Stomach smooth muscle (tissue), 2 donors: Measurements from ENCODE around the gene HMGN2.

Experiments
- H3K27ac ChIP-seq: one replicate; pipeline ENCODE4 v1.7.0; 2013; ENCODE audit warnings: mild to moderate bottlenecking, low read length, inconsistent platforms
- H3K27me3 ChIP-seq, 2 donors: one replicate each; pipeline ENCODE4 v1.7.0; 2013; ENCODE audit warnings: low read length in 2 of 2; ENCODE audit not compliant: insufficient read depth in 2 of 2, control insufficient read depth in 1 of 2
- H3K36me3 ChIP-seq, 2 donors: one replicate each; pipeline ENCODE4 v1.7.0; 2013; ENCODE audit warnings: low read length in 2 of 2; ENCODE audit not compliant: control insufficient read depth in 2 of 2, insufficient read depth in 2 of 2
- H3K4me1 ChIP-seq: one replicate; pipeline ENCODE4 v1.7.0; 2013; ENCODE audit warnings: low read length; ENCODE audit not compliant: control insufficient read depth, insufficient read depth
- H3K4me3 ChIP-seq, 2 donors: one replicate each; pipeline ENCODE4 v1.7.0; 2013; ENCODE audit warnings: low read length in 2 of 2
- H3K9ac ChIP-seq, 2 donors: one replicate each; pipeline ENCODE4 v1.7.0; 2013; ENCODE audit warnings: low read length in 2 of 2, mild to moderate bottlenecking in 1 of 2
- H3K9me3 ChIP-seq, 2 donors: one replicate each; pipeline ENCODE4 v1.7.0; 2013; ENCODE audit warnings: low read length in 2 of 2; ENCODE audit not compliant: control insufficient read depth in 2 of 2
- donor health status: healthy.
- donor health status: Pancreatic carcinoma.

Gene HMGN2

GRCh38 chr1:26459148-26459547 lies 13.1 kb upstream of the HMGN2 start:
- no peaks in the 10 kb centered on the region for H3K27me3 ChIP-seq
- H3K9ac ChIP-seq = no peak overlapping the region
- H3K4me3 ChIP-seq = no peak overlapping the region
- H3K9me3 ChIP-seq = no peaks in the 10 kb centered on the region
- peaks cover 22 to 26% of the 10 kb centered on the region in 2 donors for H3K36me3 ChIP-seq
- no peaks in the 10 kb centered on the region for H3K4me1 ChIP-seq
- H3K27ac ChIP-seq = no peak overlapping the region

GRCh38 chr1:26459573-26460031 lies 12.6 kb upstream of the HMGN2 start:
- H3K9me3 ChIP-seq = no peaks in the 10 kb centered on the region
- no peaks in the 10 kb centered on the region for H3K27me3 ChIP-seq
- H3K9ac ChIP-seq = no peak overlapping the region
- no peak overlapping the region for H3K27ac ChIP-seq
- H3K4me3 ChIP-seq = no peak overlapping the region
- H3K36me3 ChIP-seq = peaks cover 25 to 30% of the 10 kb centered on the region in 2 donors
- no peaks in the 10 kb centered on the region for H3K4me1 ChIP-seq

- Histone ChIP-seq H3K4me1 (peaks cover 18% of the 10 kb centered on the region), H3K4me3 (no peak overlapping the region), H3K36me3 (peaks cover 34 to 39% of the 10 kb centered on the region in 2 donors), H3K27ac (no peak overlapping the region), H3K9me3 (no peaks in the 10 kb centered on the region), H3K27me3 (no peaks in the 10 kb centered on the region), H3K9ac (no peak overlapping the region)
Observed at GRCh38 chr1:26468911-26469310, 3.3 kb upstream of the HMGN2 start.

- Histone ChIP-seq H3K27me3 (no peaks in the 10 kb centered on the region), H3K4me3 (no peak overlapping the region), H3K4me1 (peaks cover 23% of the 10 kb centered on the region), H3K36me3 (peaks cover 37 to 42% of the 10 kb centered on the region in 2 donors), H3K9ac (no peak overlapping the region), H3K9me3 (no peaks in the 10 kb centered on the region), H3K27ac (no peak overlapping the region)
Observed at GRCh38 chr1:26469558-26469957, 2.7 kb upstream of the HMGN2 start.

GRCh38 chr1:26470878-26471497 lies 1.3 kb upstream of the HMGN2 start:
- H3K27me3 ChIP-seq = no peaks in the 10 kb centered on the region
- peaks cover 23% of the 10 kb centered on the region for H3K4me1 ChIP-seq
- H3K36me3 ChIP-seq = peaks cover 28 to 34% of the 10 kb centered on the region in 2 donors
- H3K9ac ChIP-seq = peak overlapping the region in 1 of 2 donors; percentile 86
- no peaks in the 10 kb centered on the region for H3K9me3 ChIP-seq
- H3K4me3 ChIP-seq = peak overlapping the region in 1 of 2 donors; percentile 80
- H3K27ac ChIP-seq = no peak overlapping the region

- peaks cover 28 to 33% of the 10 kb centered on the region in 2 donors for H3K36me3 ChIP-seq
- H3K4me3 ChIP-seq = peak overlapping the region; percentile 80 to 84
- peaks cover 23% of the 10 kb centered on the region for H3K4me1 ChIP-seq
- H3K9me3 ChIP-seq = no peaks in the 10 kb centered on the region
- peak overlapping the region; percentile 98 for H3K27ac ChIP-seq
- H3K27me3 ChIP-seq = no peaks in the 10 kb centered on the region
- H3K9ac ChIP-seq = peak overlapping the region; percentile 29 to 86
Observed at GRCh38 chr1:26471498-26472319, 531 bp upstream of the HMGN2 start.

GRCh38 chr1:26472901-26473845 lies 933 bp downstream of the HMGN2 start:
- H3K4me3 ChIP-seq = peak overlapping the region; percentile 80 to 82
- peak overlapping the region; percentile 51 to 86 for H3K9ac ChIP-seq
- no peaks in the 10 kb centered on the region for H3K9me3 ChIP-seq
- peaks cover 23% of the 10 kb centered on the region for H3K4me1 ChIP-seq
- peak overlapping the region; percentile 98 for H3K27ac ChIP-seq
- H3K36me3 ChIP-seq = peaks cover 28 to 33% of the 10 kb centered on the region in 2 donors
- no peaks in the 10 kb centered on the region for H3K27me3 ChIP-seq

GRCh38 chr1:26474818-26475217 lies 2.6 kb downstream of the HMGN2 start:
- H3K36me3 ChIP-seq = peaks cover 25 to 28% of the 10 kb centered on the region in 2 donors
- no peaks in the 10 kb centered on the region for H3K27me3 ChIP-seq
- peaks cover 23% of the 10 kb centered on the region for H3K4me1 ChIP-seq
- no peaks in the 10 kb centered on the region for H3K9me3 ChIP-seq
- no peak overlapping the region for H3K4me3 ChIP-seq
- no peak overlapping the region for H3K9ac ChIP-seq
- H3K27ac ChIP-seq = no peak overlapping the region

- no peak overlapping the region for H3K4me3 ChIP-seq
- H3K9me3 ChIP-seq = no peaks in the 10 kb centered on the region
- H3K36me3 ChIP-seq = peaks cover 25 to 31% of the 10 kb centered on the region in 2 donors
- H3K9ac ChIP-seq = no peak overlapping the region
- no peaks in the 10 kb centered on the region for H3K27me3 ChIP-seq
- no peak overlapping the region for H3K27ac ChIP-seq
- peaks cover 19% of the 10 kb centered on the region for H3K4me1 ChIP-seq
Observed at GRCh38 chr1:26475989-26476388, 3.7 kb downstream of the HMGN2 start.

- Histone ChIP-seq H3K27ac (no peak overlapping the region), H3K4me3 (no peak overlapping the region), H3K9ac (no peak overlapping the region), H3K36me3 (peaks cover 25 to 31% of the 10 kb centered on the region in 2 donors), H3K4me1 (peaks cover 12% of the 10 kb centered on the region), H3K9me3 (no peaks in the 10 kb centered on the region), H3K27me3 (no peaks in the 10 kb centered on the region)
Observed at GRCh38 chr1:26476958-26477357, 4.7 kb downstream of the HMGN2 start.
